ENCODE measurements around the gene LRTM2.

LRTM2 gene

GRCh38 chr12:1792406-1792805 lies 28.0 kb upstream of the LRTM2 start:
- H3K4me3 ChIP-seq (ENCODE audit: low read length) = no peak overlapping the region
- no peak overlapping the region for H3K27ac ChIP-seq (ENCODE audit: low read length)
- H3K27me3 ChIP-seq (ENCODE audit: insufficient read depth, low read length) = no peaks in the 10 kb centered on the region
- 0 out of 2 replicates have a peak, but pooled peaks cover 9% of the 10 kb centered on the region for H3K4me1 ChIP-seq (ENCODE audit: insufficient read depth, low read length)
- peaks cover 7% of the 10 kb centered on the region; the same call in 1 of the 2 replicates for H3K36me3 ChIP-seq (ENCODE audit: insufficient read depth, low read depth, low read length)
- H3K9ac ChIP-seq (ENCODE audit: low read depth, low read length) = no peak overlapping the region
- H3K9me3 ChIP-seq (ENCODE audit: insufficient read depth, low read depth, low read length) = no peaks in the 10 kb centered on the region

GRCh38 chr12:1793426-1794210 lies 26.7 kb upstream of the LRTM2 start:
- H3K9ac ChIP-seq (ENCODE audit: low read depth, low read length) = no peak overlapping the region
- H3K4me3 ChIP-seq (ENCODE audit: low read length) = no peak overlapping the region

GRCh38 chr12:1794440-1795090 lies 25.8 kb upstream of the LRTM2 start:
- no peaks in the 10 kb centered on the region for H3K27me3 ChIP-seq (ENCODE audit: insufficient read depth, low read length)
- no peaks in the 10 kb centered on the region for H3K9me3 ChIP-seq (ENCODE audit: insufficient read depth, low read depth, low read length)
- H3K36me3 ChIP-seq (ENCODE audit: insufficient read depth, low read depth, low read length) = no peaks in the 10 kb centered on the region
- 0 out of 2 replicates have a peak, but pooled peaks cover 9% of the 10 kb centered on the region for H3K4me1 ChIP-seq (ENCODE audit: insufficient read depth, low read length)
- H3K27ac ChIP-seq (ENCODE audit: low read length) = no peak overlapping the region
- H3K9ac ChIP-seq (ENCODE audit: low read depth, low read length) = no peak overlapping the region
- H3K4me3 ChIP-seq (ENCODE audit: low read length) = no peak overlapping the region

More at GRCh38 chr12:1793426-1794210, 26.7 kb upstream of the LRTM2 start:
- Histone ChIP-seq H3K27me3 (ENCODE audit: insufficient read depth, low read length) (no peaks in the 10 kb centered on the region), H3K36me3 (ENCODE audit: insufficient read depth, low read depth, low read length) (no peaks in the 10 kb centered on the region), H3K9me3 (ENCODE audit: insufficient read depth, low read depth, low read length) (no peaks in the 10 kb centered on the region), H3K4me1 (ENCODE audit: insufficient read depth, low read length) (0 out of 2 replicates have a peak, but pooled peaks cover 9% of the 10 kb centered on the region), H3K27ac (ENCODE audit: low read length) (no peak overlapping the region)

- Histone ChIP-seq H3K4me1 (ENCODE audit: insufficient read depth, low read length) (0 out of 2 replicates have a peak, but pooled peaks cover 9% of the 10 kb centered on the region), H3K36me3 (ENCODE audit: insufficient read depth, low read depth, low read length) (no peaks in the 10 kb centered on the region), H3K27ac (ENCODE audit: low read length) (no peak overlapping the region), H3K4me3 (ENCODE audit: low read length) (peak overlapping the region; percentile 25; the same call in 1 of the 2 replicates), H3K9ac (ENCODE audit: low read depth, low read length) (no peak overlapping the region), H3K27me3 (ENCODE audit: insufficient read depth, low read length) (no peaks in the 10 kb centered on the region), H3K9me3 (ENCODE audit: insufficient read depth, low read depth, low read length) (no peaks in the 10 kb centered on the region)
Observed at GRCh38 chr12:1795221-1795784, 25.1 kb upstream of the LRTM2 start.

GRCh38 chr12:1795785-1796514 lies 24.4 kb upstream of the LRTM2 start:
- H3K27me3 ChIP-seq (ENCODE audit: insufficient read depth, low read length) = no peaks in the 10 kb centered on the region
- H3K27ac ChIP-seq (ENCODE audit: low read length) = no peak overlapping the region
- H3K9ac ChIP-seq (ENCODE audit: low read depth, low read length) = no peak overlapping the region
- 0 out of 2 replicates have a peak, but pooled peaks cover 9% of the 10 kb centered on the region for H3K4me1 ChIP-seq (ENCODE audit: insufficient read depth, low read length)
- no peaks in the 10 kb centered on the region for H3K36me3 ChIP-seq (ENCODE audit: insufficient read depth, low read depth, low read length)
- H3K4me3 ChIP-seq (ENCODE audit: low read length) = peak overlapping the region; percentile 53; the same call in 1 of the 2 replicates
- no peaks in the 10 kb centered on the region for H3K9me3 ChIP-seq (ENCODE audit: insufficient read depth, low read depth, low read length)

GRCh38 chr12:1796515-1797010 lies 23.8 kb upstream of the LRTM2 start:
- Histone ChIP-seq H3K4me3 (ENCODE audit: low read length) (peak overlapping the region; percentile 53; the same call in 1 of the 2 replicates), H3K27ac (ENCODE audit: low read length) (no peak overlapping the region), H3K9ac (ENCODE audit: low read depth, low read length) (no peak overlapping the region)

GRCh38 chr12:1797011-1797901 lies 23.1 kb upstream of the LRTM2 start:
- Histone ChIP-seq H3K9ac (ENCODE audit: low read depth, low read length) (no peak overlapping the region), H3K9me3 (ENCODE audit: insufficient read depth, low read depth, low read length) (no peaks in the 10 kb centered on the region), H3K4me3 (ENCODE audit: low read length) (peak overlapping the region; percentile 53; the same call in 1 of the 2 replicates), H3K27ac (ENCODE audit: low read length) (no peak overlapping the region), H3K27me3 (ENCODE audit: insufficient read depth, low read length) (no peaks in the 10 kb centered on the region), H3K36me3 (ENCODE audit: insufficient read depth, low read depth, low read length) (no peaks in the 10 kb centered on the region), H3K4me1 (ENCODE audit: insufficient read depth, low read length) (0 out of 2 replicates have a peak, but pooled peaks cover 2% of the 10 kb centered on the region)

More at GRCh38 chr12:1796515-1797010, 23.8 kb upstream of the LRTM2 start:
- H3K9me3 ChIP-seq (ENCODE audit: insufficient read depth, low read depth, low read length) = no peaks in the 10 kb centered on the region
- no peaks in the 10 kb centered on the region for H3K36me3 ChIP-seq (ENCODE audit: insufficient read depth, low read depth, low read length)
- 0 out of 2 replicates have a peak, but pooled peaks cover 5% of the 10 kb centered on the region for H3K4me1 ChIP-seq (ENCODE audit: insufficient read depth, low read length)
- no peaks in the 10 kb centered on the region for H3K27me3 ChIP-seq (ENCODE audit: insufficient read depth, low read length)

GRCh38 chr12:1797991-1798640 lies 22.2 kb upstream of the LRTM2 start:
- H3K27me3 ChIP-seq (ENCODE audit: insufficient read depth, low read length) = no peaks in the 10 kb centered on the region
- H3K9ac ChIP-seq (ENCODE audit: low read depth, low read length) = no peak overlapping the region
- no peak overlapping the region for H3K27ac ChIP-seq (ENCODE audit: low read length)
- H3K4me1 ChIP-seq (ENCODE audit: insufficient read depth, low read length) = no peaks in the 10 kb centered on the region
- H3K36me3 ChIP-seq (ENCODE audit: insufficient read depth, low read depth, low read length) = no peaks in the 10 kb centered on the region
- H3K4me3 ChIP-seq (ENCODE audit: low read length) = no peak overlapping the region
- H3K9me3 ChIP-seq (ENCODE audit: insufficient read depth, low read depth, low read length) = no peaks in the 10 kb centered on the region

GRCh38 chr12:1798641-1799020 lies 21.7 kb upstream of the LRTM2 start:
- no peaks in the 10 kb centered on the region for H3K9me3 ChIP-seq (ENCODE audit: insufficient read depth, low read depth, low read length)
- H3K4me3 ChIP-seq (ENCODE audit: low read length) = no peak overlapping the region
- no peak overlapping the region for H3K9ac ChIP-seq (ENCODE audit: low read depth, low read length)
- no peaks in the 10 kb centered on the region for H3K36me3 ChIP-seq (ENCODE audit: insufficient read depth, low read depth, low read length)
- no peak overlapping the region for H3K27ac ChIP-seq (ENCODE audit: low read length)
- H3K4me1 ChIP-seq (ENCODE audit: insufficient read depth, low read length) = no peaks in the 10 kb centered on the region
- no peaks in the 10 kb centered on the region for H3K27me3 ChIP-seq (ENCODE audit: insufficient read depth, low read length)
